GM19438 (cell line): ENCODE results near the gene GNPTG.
"Not testable (repeated sequence)": the region's sequence is repeated elsewhere in the genome, so short reads cannot be mapped to it uniquely, and the experiment has no call there.

Experiments
- ATAC-seq: cut with Tn5 transposase; IDR thresholded peaks from one replicate; pipeline ENCODE4 v1.9.1; 2021; ENCODE audit warnings: low read depth; ENCODE audit not compliant: unreplicated experiment

Gene GNPTG

GRCh38 chr16:1318268-1318545 lies 33.5 kb upstream of the GNPTG start:
- no peak for ATAC-seq

GRCh38 chr16:1319041-1319440 lies 32.7 kb upstream of the GNPTG start:
- no peak for ATAC-seq

- ATAC-seq = no peak
These were observed 31.6 kb upstream of the GNPTG start for GRCh38 chr16:1320097-1320496.

- ATAC-seq = no peak
These were observed 31.0 kb upstream of the GNPTG start for GRCh38 chr16:1320658-1321240.

GRCh38 chr16:1322407-1322806 lies 29.3 kb upstream of the GNPTG start:
- no peak for ATAC-seq

- ATAC-seq = no peak
These were observed 28.2 kb upstream of the GNPTG start for GRCh38 chr16:1323296-1324239.

GRCh38 chr16:1324286-1324826 lies 27.4 kb upstream of the GNPTG start:
- no peak for ATAC-seq

GRCh38 chr16:1325261-1325660 lies 26.5 kb upstream of the GNPTG start:
- no peak for ATAC-seq

- ATAC-seq = no peak
These were observed 25.9 kb upstream of the GNPTG start for GRCh38 chr16:1325673-1326371.

GRCh38 chr16:1326391-1326790 lies 25.3 kb upstream of the GNPTG start:
- ATAC-seq = no peak

GRCh38 chr16:1326946-1327618 lies 24.6 kb upstream of the GNPTG start:
- no peak for ATAC-seq

GRCh38 chr16:1327619-1327947 lies 24.1 kb upstream of the GNPTG start:
- no peak for ATAC-seq

GRCh38 chr16:1328136-1328535 lies 23.6 kb upstream of the GNPTG start:
- ATAC-seq = not testable (repeated sequence)

GRCh38 chr16:1328961-1329360 lies 22.8 kb upstream of the GNPTG start:
- ATAC-seq = not testable (repeated sequence)

GRCh38 chr16:1330260-1330914 lies 21.3 kb upstream of the GNPTG start:
- ATAC-seq = no peak

GRCh38 chr16:1330931-1331711 lies 20.6 kb upstream of the GNPTG start:
- ATAC-seq = no peak

- ATAC-seq = no peak
These were observed 19.8 kb upstream of the GNPTG start for GRCh38 chr16:1331712-1332617.

- no peak for ATAC-seq
These were observed 19.0 kb upstream of the GNPTG start for GRCh38 chr16:1332618-1333148.
